BJ (cell line): ENCODE data around the gene PIGC. TPM values are rescaled to one million over a fixed set of nuclear protein-coding genes. Genes with fewer than 3 reads are reported as not detected.

Source experiments
- CTCF ChIA-PET: fragments of 350-600 bp; formaldehyde crosslinking; extraction: SDS; loops from one replicate; lab custom pipeline; 2021; ENCODE audit warnings: antibody characterized with exemption, inconsistent platforms; lab: Yijun Ruan, JAX
- POLR2A ChIA-PET: fragments of 300-600 bp; sonication (Branson Sonifier 250); formaldehyde crosslinking; extraction: SDS; loops from one replicate; lab custom pipeline; 2021; ENCODE audit warnings: antibody characterized with exemption; lab: Charles Lee
- DNase-seq: peaks from one replicate; pipeline ENCODE4 v3.0.0-alpha.2; 2011; ENCODE audit warnings: low read depth
- H3K27me3 ChIP-seq: 2 replicates; pipeline ENCODE4 v1.6.0; 2011; ENCODE audit warnings: low read length; ENCODE audit not compliant: control insufficient read depth, insufficient read depth
- H3K36me3 ChIP-seq: 2 replicates; pipeline ENCODE4 v1.5.1; 2011; ENCODE audit warnings: low read length; ENCODE audit not compliant: control insufficient read depth, insufficient read depth
- H3K4me3 ChIP-seq: 2 replicates; pipeline ENCODE4 v1.5.1; 2011; ENCODE audit warnings: low read depth, mild to moderate bottlenecking, control low read depth, low read length
- CTCF ChIP-seq: IDR thresholded peaks from 2 replicates; pipeline ENCODE4 v1.5.1; 2011; ENCODE audit warnings: low read depth, mild to moderate bottlenecking, control low read depth, inconsistent platforms, low read length, moderate library complexity; ENCODE audit not compliant: insufficient read depth
- polyA plus RNA-seq: library from polyadenylated mRNA; depleted of rRNA; stranded (reverse); fragments of >200 nt; gene quantifications from 2 replicates; pipeline ENCODE4 v1.2.3, GENCODE V29; 2011

Gene PIGC
- polyA plus RNA-seq, 1 experiment, result 20.7 TPM

- POLR2A ChIA-PET, result no interaction called here
Measured at GRCh38 chr1:172430128-172430454, 13.8 kb downstream of the PIGC start.

GRCh38 chr1:172429331-172430127, 14.3 kb downstream of the PIGC start:
- CTCF ChIA-PET, result interaction anchor here (0.6 to 7.3 kb wide), 13 partner anchors 8 to 444 kb away, joined by 3 to 49 read pairs (median 4); partner anchors contain the start of genes C1orf105 and PIGC
- Histone ChIP-seq H3K27me3 (no peaks in the 10 kb centered on the region), H3K4me3 (no peak overlapping the region), H3K36me3 (peaks cover 2% of the 10 kb centered on the region; the same call in 1 of the 2 replicates)
- peak; percentile 35 for DNase-seq
- POLR2A ChIA-PET, result no interaction called here
- peak; percentile 76 for TF ChIP-seq CTCF

More at GRCh38 chr1:172430128-172430454, 13.8 kb downstream of the PIGC start:
- no peaks in the 10 kb centered on the region for H3K27me3 ChIP-seq
- TF ChIP-seq CTCF, result no peak
- H3K36me3 ChIP-seq, result peaks cover 2% of the 10 kb centered on the region; the same call in 1 of the 2 replicates
- CTCF ChIA-PET, result interaction anchor here (0.6 to 7.3 kb wide), 11 partner anchors 10 to 437 kb away, joined by 3 to 49 read pairs (median 4); partner anchors contain the start of genes C1orf105 and PIGC
- no peak for DNase-seq
- no peak overlapping the region for H3K4me3 ChIP-seq

- Histone ChIP-seq H3K4me3 (no peak overlapping the region), H3K36me3 (peaks cover 2% of the 10 kb centered on the region; the same call in 1 of the 2 replicates), H3K27me3 (no peaks in the 10 kb centered on the region)
- no peak for TF ChIP-seq CTCF
- no peak for DNase-seq
- ChIA-PET CTCF (interaction anchor here (1.6 to 7.3 kb wide), 3 partner anchors 33 to 424 kb away, joined by 3 to 49 read pairs (median 4); no protein-coding TSS in a partner anchor), POLR2A (no interaction called here)
Measured at GRCh38 chr1:172427191-172427590, 16.7 kb downstream of the PIGC start.

- ChIA-PET CTCF (interaction anchor here (1.1 to 2.1 kb wide), 2 partner anchors 8 to 24 kb away, joined by 3 to 6 read pairs; no protein-coding TSS in a partner anchor), POLR2A (no interaction called here)
- Histone ChIP-seq H3K4me3 (no peak overlapping the region), H3K36me3 (no peaks in the 10 kb centered on the region), H3K27me3 (no peaks in the 10 kb centered on the region)
- TF ChIP-seq CTCF, result no peak
- DNase-seq, result no peak
Measured at GRCh38 chr1:172425339-172425738, 18.5 kb downstream of the PIGC start.

- Histone ChIP-seq H3K4me3 (no peak overlapping the region), H3K36me3 (no peaks in the 10 kb centered on the region), H3K27me3 (no peaks in the 10 kb centered on the region)
- ChIA-PET POLR2A (no interaction called here), CTCF (interaction anchor here (2.1 kb wide), 1 partner anchor 10 kb away, joined by 6 read pairs; no protein-coding TSS in a partner anchor)
- no peak for TF ChIP-seq CTCF
- DNase-seq, result no peak
Measured at GRCh38 chr1:172423336-172423735, 20.5 kb downstream of the PIGC start.
